Measurements from ENCODE around the gene GAB1. TPM values are rescaled to one million over a fixed set of nuclear protein-coding genes. Genes with fewer than 3 reads are reported as not detected.

Gene GAB1
- total RNA-seq, 1 experiment from 2014 or later = 15.3 TPM

DNA sequence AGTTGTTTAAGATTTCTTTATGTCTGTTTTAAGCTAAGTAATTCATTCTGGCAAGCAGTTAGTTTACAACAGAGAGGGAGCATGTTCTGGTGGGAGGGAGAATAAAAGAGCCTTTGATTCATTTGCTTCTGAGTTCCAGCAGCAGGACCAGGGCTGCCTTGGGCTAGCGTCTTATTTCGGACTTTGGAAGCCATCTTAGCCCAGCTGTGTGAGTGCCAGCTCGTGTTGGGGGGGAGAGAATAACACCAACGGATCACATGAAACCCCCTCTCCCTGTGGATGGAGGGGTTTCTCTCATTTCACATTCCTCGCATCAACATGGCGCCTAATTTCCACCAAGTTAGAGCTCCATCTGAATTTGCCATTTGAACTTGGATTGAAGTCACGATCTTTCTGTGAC, 7.4 kb downstream of the GAB1 start:
- no peak overlapping the region for H3T11ph ChIP-seq (ENCODE audit: low read length)
- no peak overlapping the region for H4K91ac ChIP-seq (ENCODE audit: insufficient read length, low read depth, low read length)
- peaks cover 4% of the 10 kb centered on the region for H3K79me1 ChIP-seq (ENCODE audit: insufficient read depth, low read depth, low read length, poor library complexity, severe bottlenecking)
- H3K18ac ChIP-seq (ENCODE audit: insufficient read length, low read depth, low read length) = no peak overlapping the region
- H3K14ac ChIP-seq (ENCODE audit: insufficient read depth, low read length) = no peak overlapping the region
- Mint-ChIP-seq H3K9me3 (no peaks in the 10 kb centered on the region), H3K4me1 (peaks cover 30 to 34% of the 10 kb centered on the region in 2 experiments), H3K27me3 (ENCODE audit: low read depth) (no peaks in the 10 kb centered on the region), H3K36me3 (ENCODE audit: insufficient read depth in 1 of 3, low read depth in 3 of 3) (peaks cover 0 to 7% (median 4%) of the 10 kb centered on the region in 3 experiments; a peak in 3 of 7 replicates), H3K27ac (peak overlapping the region; percentile 68 to 82 (median 82); a peak in 4 of 7 replicates), H3K4me3 (0 out of 5 replicates have a peak overlapping the region, but pooled peaks of 1 of the 2 experiments have one; percentile 36)
- H2BK5ac ChIP-seq (ENCODE audit: insufficient read length, low read length) = no peak overlapping the region
- H2BK12ac ChIP-seq (ENCODE audit: insufficient read length, low read depth, low read length) = no peak overlapping the region
- no peak overlapping the region for H3K27ac ChIP-seq (ENCODE audit: insufficient read length, low read depth, low read length)
- H4K5ac ChIP-seq (ENCODE audit: insufficient read length, low read depth, low read length) = no peak overlapping the region
- H3K56ac ChIP-seq (ENCODE audit: insufficient read length, low read depth, low read length) = no peak overlapping the region
- peaks cover 3% of the 10 kb centered on the region; the same call in 1 of the 2 replicates for H3K79me2 ChIP-seq (ENCODE audit: insufficient read depth, low read length)
- no peaks in the 10 kb centered on the region for H3K27me3 ChIP-seq (ENCODE audit: insufficient read depth, low read length)
- no peak overlapping the region for H2BK15ac ChIP-seq (ENCODE audit: low read depth, low read length)
- no peaks in the 10 kb centered on the region for H3K23me2 ChIP-seq (ENCODE audit: insufficient read length, low read depth, low read length, poor library complexity, severe bottlenecking)
- no peak overlapping the region for H4K8ac ChIP-seq (replicated peaks; ENCODE audit: insufficient read length, low read depth, low read length)
- no peak overlapping the region for H2BK120ac ChIP-seq (ENCODE audit: low read depth, low read length, poor library complexity, severe bottlenecking)
- H3K9ac ChIP-seq (ENCODE audit: extremely low read depth, insufficient read length, low read length) = no peak overlapping the region
- H3K4ac ChIP-seq (ENCODE audit: low read depth, low read length) = no peak overlapping the region
- H3K23ac ChIP-seq (ENCODE audit: insufficient read length, low read depth, low read length) = no peak overlapping the region
- no peak for DNase-seq
- TF ChIP-seq, protein P1, sequence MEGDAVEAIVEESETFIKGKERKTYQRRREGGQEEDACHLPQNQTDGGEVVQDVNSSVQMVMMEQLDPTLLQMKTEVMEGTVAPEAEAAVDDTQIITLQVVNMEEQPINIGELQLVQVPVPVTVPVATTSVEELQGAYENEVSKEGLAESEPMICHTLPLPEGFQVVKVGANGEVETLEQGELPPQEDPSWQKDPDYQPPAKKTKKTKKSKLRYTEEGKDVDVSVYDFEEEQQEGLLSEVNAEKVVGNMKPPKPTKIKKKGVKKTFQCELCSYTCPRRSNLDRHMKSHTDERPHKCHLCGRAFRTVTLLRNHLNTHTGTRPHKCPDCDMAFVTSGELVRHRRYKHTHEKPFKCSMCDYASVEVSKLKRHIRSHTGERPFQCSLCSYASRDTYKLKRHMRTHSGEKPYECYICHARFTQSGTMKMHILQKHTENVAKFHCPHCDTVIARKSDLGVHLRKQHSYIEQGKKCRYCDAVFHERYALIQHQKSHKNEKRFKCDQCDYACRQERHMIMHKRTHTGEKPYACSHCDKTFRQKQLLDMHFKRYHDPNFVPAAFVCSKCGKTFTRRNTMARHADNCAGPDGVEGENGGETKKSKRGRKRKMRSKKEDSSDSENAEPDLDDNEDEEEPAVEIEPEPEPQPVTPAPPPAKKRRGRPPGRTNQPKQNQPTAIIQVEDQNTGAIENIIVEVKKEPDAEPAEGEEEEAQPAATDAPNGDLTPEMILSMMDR (conservative IDR thresholded peaks at IDR 0.05) = no peak
- H4K20me1 ChIP-seq (ENCODE audit: control insufficient read depth, insufficient read depth, insufficient read length) = no peaks in the 10 kb centered on the region
- WGBS (ENCODE audit: extremely low coverage, insufficient read length, low lambda C conversion rate) = no CpG with 5 or more reads among the region's 7 CpGs
- H3K4me1 ChIP-seq (ENCODE audit: insufficient read depth, low read length) = peaks cover 6% of the 10 kb centered on the region; the same call in 1 of the 2 replicates
- no peak overlapping the region for H3K4me2 ChIP-seq (ENCODE audit: insufficient read depth, insufficient read length, low read length)
- H2AFZ ChIP-seq (ENCODE audit: low read length) = no peak overlapping the region
- no peak overlapping the region for H2AK5ac ChIP-seq (ENCODE audit: insufficient read length, low read length)
- no peak overlapping the region for H2BK20ac ChIP-seq (ENCODE audit: low read depth, low read length, poor library complexity, severe bottlenecking)
- H3K9me3 ChIP-seq (ENCODE audit: control insufficient read depth, low read depth, low read length) = no peaks in the 10 kb centered on the region
